ENCODE results near the gene RIC1.
A peak's percentile ranks its signal among the peaks of the same experiment; 100 is the strongest.
"Not testable (repeated sequence)": the region's sequence is repeated elsewhere in the genome, so short reads cannot be mapped to it uniquely, and the experiment has no call there.

Gene RIC1, protein sequence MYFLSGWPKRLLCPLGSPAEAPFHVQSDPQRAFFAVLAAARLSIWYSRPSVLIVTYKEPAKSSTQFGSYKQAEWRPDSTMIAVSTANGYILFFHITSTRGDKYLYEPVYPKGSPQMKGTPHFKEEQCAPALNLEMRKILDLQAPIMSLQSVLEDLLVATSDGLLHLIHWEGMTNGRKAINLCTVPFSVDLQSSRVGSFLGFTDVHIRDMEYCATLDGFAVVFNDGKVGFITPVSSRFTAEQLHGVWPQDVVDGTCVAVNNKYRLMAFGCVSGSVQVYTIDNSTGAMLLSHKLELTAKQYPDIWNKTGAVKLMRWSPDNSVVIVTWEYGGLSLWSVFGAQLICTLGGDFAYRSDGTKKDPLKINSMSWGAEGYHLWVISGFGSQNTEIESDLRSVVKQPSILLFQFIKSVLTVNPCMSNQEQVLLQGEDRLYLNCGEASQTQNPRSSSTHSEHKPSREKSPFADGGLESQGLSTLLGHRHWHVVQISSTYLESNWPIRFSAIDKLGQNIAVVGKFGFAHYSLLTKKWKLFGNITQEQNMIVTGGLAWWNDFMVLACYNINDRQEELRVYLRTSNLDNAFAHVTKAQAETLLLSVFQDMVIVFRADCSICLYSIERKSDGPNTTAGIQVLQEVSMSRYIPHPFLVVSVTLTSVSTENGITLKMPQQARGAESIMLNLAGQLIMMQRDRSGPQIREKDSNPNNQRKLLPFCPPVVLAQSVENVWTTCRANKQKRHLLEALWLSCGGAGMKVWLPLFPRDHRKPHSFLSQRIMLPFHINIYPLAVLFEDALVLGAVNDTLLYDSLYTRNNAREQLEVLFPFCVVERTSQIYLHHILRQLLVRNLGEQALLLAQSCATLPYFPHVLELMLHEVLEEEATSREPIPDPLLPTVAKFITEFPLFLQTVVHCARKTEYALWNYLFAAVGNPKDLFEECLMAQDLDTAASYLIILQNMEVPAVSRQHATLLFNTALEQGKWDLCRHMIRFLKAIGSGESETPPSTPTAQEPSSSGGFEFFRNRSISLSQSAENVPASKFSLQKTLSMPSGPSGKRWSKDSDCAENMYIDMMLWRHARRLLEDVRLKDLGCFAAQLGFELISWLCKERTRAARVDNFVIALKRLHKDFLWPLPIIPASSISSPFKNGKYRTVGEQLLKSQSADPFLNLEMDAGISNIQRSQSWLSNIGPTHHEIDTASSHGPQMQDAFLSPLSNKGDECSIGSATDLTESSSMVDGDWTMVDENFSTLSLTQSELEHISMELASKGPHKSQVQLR (N-terminal part only)

DNA sequence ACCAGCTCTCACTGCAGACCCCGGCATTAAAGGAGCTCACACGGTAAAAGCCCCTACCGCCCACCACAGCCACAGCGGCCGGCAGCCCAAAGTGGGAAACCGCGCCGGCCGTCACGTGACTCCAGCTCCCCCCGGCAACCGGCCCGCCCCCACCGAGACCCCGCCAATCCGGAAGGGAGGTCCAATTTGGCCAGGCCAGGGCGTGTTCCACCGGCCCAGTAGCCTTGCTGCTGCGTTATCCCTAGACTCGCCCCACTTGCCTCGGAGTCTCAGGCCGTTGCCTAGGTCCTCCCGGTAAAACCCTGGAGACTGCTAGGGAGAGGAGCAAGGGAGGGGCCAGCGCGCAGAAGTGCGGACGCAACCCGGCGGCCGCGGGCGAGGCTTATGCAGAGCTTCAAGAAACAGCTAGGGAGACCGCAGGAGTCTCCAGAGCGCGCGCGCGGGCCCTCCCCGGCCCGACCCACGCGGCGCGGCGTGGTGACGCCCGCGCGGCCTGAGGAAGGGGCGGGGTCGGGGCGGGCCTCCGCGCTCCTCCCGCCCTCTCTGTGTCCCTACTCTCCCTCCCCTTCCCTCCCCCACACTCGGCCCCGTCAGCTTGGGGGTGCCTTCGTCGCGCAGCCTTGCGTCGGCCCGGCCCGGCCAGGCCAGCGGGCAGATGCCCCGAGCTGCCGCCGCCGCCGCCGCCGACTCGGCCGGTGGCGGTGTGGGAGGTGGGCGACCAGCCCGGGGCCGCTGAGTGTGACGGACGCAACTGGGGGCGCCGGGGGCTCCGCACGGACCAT lies at the start of gene RIC1:
TSS of gene RIC1 (plus strand) at position 578 of the 782 bp plus-strand sequence. CDS start at position 781, 203 bp downstream.
- H3K27ac Mint-ChIP-seq: peak within 1 kb of the TSS; percentile 99
- H3K27me3 Mint-ChIP-seq: no peaks in the 10 kb centered on the region
- peak; percentile 92 for ATAC-seq
- H3K9me3 Mint-ChIP-seq: no peaks in the 10 kb centered on the region
- H3K4me3 Mint-ChIP-seq: peak within 1 kb of the TSS; percentile 97
- peaks cover 69% of the 10 kb centered on the region for H3K4me1 Mint-ChIP-seq
- peaks cover 2% of the 10 kb centered on the region for H3K36me3 Mint-ChIP-seq

DNA sequence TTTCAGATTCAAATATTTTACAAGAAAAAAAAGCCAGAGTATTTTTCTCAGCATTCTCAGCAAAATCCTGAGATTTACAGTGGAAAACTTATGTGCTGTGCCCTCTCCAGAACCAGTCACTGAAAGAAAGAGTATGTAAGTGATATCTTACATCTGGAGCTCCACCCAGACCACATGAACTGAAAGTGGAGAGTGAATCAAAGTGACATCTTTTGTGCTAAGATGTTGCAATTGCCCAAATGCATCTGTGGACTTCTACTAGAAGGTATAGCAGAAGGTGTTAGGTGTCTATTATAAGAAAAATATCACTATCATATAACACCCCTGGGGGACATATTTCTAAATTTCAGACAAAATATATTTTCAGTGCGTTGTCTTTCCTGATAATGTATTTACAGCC lies 49.0 kb upstream of the RIC1 start:
- ATAC-seq: no peak

DNA sequence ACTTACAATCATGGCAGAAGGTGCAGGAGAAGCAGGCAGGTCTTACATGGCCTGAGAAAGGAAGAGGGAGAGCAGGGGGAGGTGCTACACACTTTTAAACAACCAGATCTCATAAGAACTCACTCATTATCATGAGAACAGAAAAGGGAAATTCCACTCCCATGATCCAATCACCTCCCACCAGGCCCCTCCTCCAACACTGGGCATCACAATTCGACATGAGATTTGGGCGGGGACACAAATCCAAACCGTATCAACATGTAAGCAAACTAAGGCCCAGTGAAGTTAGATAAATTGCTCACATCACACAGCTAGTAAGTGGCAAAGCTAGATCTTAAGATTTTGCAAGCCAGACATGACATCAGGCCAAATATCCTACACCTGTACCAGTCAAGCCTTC lies 48.3 kb upstream of the RIC1 start:
- Mint-ChIP-seq H3K36me3 (peaks cover 12% of the 10 kb centered on the region), H3K4me1 (peaks cover 49% of the 10 kb centered on the region), H3K4me3 (no peak overlapping the region), H3K27ac (no peak overlapping the region), H3K27me3 (no peaks in the 10 kb centered on the region), H3K9me3 (peaks cover 5% of the 10 kb centered on the region)
- no peak for ATAC-seq

More for the DNA sequence above, 49.0 kb upstream of the RIC1 start:
- Mint-ChIP-seq H3K27ac (no peak overlapping the region), H3K27me3 (no peaks in the 10 kb centered on the region), H3K36me3 (peaks cover 17% of the 10 kb centered on the region), H3K9me3 (peaks cover 8% of the 10 kb centered on the region), H3K4me1 (peaks cover 44% of the 10 kb centered on the region), H3K4me3 (no peak overlapping the region)

DNA sequence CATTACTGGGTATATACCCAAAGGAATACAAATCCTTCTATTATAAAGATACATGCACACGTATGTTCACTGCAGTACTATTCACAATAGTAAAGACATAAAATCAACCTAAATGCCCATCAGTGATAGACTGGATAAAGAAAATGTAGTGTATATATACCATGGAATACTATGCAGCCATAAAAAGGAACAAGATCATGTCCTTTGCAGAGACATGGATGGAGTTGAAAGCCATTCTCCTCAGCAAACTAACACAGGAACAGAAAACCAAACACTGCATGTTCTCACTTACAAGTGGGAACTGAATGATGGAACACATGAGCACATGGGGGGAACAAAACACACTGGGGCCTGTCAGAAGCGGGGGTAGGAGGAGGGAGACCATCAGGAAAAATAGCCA lies 47.2 kb upstream of the RIC1 start:
- H3K4me1 Mint-ChIP-seq: peaks cover 60% of the 10 kb centered on the region

DNA sequence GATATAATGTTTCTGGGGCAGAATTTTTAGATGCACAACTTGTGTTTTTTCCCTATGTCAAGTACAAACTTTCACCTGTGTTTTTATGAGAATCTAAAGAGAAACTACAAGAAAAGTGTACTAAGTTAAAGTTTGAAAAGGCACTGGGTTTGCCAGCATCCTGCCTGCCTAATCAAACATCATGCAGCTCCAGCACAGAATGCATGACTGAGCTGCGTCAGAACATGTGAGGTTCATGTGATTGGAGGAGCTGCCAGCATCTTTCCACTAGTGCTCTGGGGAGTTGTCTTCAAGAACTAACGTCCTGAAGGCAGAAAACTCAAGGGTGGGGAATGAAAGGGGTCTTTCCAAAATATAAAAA lies 46.1 kb upstream of the RIC1 start:
- Mint-ChIP-seq H3K9me3 (peaks cover 5% of the 10 kb centered on the region), H3K4me3 (peak overlapping the region; percentile 71), H3K36me3 (peaks cover 12% of the 10 kb centered on the region), H3K4me1 (peaks cover 70% of the 10 kb centered on the region), H3K27ac (peak overlapping the region; percentile 95), H3K27me3 (no peaks in the 10 kb centered on the region)
- ATAC-seq: peak; percentile 89

More for the DNA sequence above, 47.2 kb upstream of the RIC1 start:
- H3K9me3 Mint-ChIP-seq, H3K27me3 Mint-ChIP-seq, H3K4me3 Mint-ChIP-seq, ATAC-seq: not testable (repeated sequence)
- H3K36me3 Mint-ChIP-seq: peaks cover 12% of the 10 kb centered on the region
- H3K27ac Mint-ChIP-seq: peak overlapping the region; percentile 95

DNA sequence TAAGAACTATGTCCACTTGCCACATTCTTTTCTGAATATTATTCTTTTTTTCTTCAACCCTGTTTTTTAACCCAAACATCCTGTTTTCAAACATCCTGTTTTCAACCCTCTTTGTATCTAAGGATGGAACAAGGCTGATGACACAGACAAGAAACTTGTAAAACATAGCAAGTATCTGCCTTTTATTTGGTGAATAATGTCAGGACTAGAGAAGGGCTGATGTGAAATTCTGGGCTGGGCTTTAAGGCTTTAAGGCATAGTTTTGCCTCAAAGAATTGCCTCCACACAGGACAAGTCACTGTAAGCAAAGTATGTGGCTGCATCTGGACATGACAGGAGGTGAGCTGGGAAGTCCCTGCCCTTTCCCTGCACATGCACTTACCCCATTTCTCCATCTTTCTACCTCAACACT lies 42.5 kb upstream of the RIC1 start:
- H3K4me3 Mint-ChIP-seq: no peak overlapping the region
- no peaks in the 10 kb centered on the region for H3K27me3 Mint-ChIP-seq
- H3K4me1 Mint-ChIP-seq: peaks cover 71% of the 10 kb centered on the region
- peak; percentile 48 for ATAC-seq
- H3K9me3 Mint-ChIP-seq: peaks cover 5% of the 10 kb centered on the region
- peak overlapping the region; percentile 95 for H3K27ac Mint-ChIP-seq
- H3K36me3 Mint-ChIP-seq: peaks cover 6% of the 10 kb centered on the region

DNA sequence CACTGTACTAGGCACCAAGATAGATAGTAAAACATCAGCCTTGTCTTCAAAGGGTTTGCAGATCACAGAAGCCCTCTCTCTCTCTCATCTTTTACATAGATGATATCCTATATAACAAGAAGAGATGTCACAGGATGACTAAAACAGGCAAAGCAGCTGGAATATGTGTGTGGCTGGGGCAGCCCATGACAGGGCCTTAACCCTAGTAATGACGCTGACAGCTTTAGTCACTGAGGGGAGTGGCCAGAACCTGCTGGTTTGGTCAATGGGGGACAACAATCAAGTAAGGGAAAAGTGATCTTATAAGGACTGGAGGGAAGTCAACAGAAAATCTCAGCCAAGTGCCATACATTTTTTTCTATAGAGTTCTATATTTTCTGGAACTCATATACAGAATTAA lies 41.9 kb upstream of the RIC1 start:
- H3K36me3 Mint-ChIP-seq: peaks cover 6% of the 10 kb centered on the region
- H3K27ac Mint-ChIP-seq: peak overlapping the region; percentile 95
- peaks cover 3% of the 10 kb centered on the region for H3K9me3 Mint-ChIP-seq
- H3K4me3 Mint-ChIP-seq: no peak overlapping the region
- H3K27me3 Mint-ChIP-seq: no peaks in the 10 kb centered on the region
- ATAC-seq: no peak
- peaks cover 72% of the 10 kb centered on the region for H3K4me1 Mint-ChIP-seq

DNA sequence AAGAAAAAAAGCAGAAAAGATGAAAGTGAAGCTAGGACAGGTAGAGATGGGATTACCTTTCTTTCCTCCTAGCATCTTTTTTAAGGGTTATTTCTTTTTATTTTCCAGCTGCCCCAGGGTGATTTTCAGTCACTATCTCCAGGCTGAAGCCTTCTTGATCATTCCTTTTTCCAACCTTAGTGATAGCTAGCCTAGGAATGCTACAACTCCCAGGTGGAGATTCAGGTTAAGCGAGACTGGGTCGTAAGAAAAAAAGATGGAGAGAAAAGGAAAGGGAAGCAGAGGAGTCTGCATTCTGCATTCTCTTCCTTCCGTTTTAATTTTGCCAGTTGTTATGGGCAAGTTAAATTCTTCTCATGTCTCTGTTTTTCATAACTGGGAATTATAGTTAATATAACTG lies 36.7 kb upstream of the RIC1 start:
- Mint-ChIP-seq H3K4me3 (no peak overlapping the region), H3K9me3 (no peaks in the 10 kb centered on the region), H3K27me3 (no peaks in the 10 kb centered on the region), H3K27ac (peak overlapping the region; percentile 98), H3K36me3 (no peaks in the 10 kb centered on the region), H3K4me1 (peaks cover 66% of the 10 kb centered on the region)
- no peak for ATAC-seq

DNA sequence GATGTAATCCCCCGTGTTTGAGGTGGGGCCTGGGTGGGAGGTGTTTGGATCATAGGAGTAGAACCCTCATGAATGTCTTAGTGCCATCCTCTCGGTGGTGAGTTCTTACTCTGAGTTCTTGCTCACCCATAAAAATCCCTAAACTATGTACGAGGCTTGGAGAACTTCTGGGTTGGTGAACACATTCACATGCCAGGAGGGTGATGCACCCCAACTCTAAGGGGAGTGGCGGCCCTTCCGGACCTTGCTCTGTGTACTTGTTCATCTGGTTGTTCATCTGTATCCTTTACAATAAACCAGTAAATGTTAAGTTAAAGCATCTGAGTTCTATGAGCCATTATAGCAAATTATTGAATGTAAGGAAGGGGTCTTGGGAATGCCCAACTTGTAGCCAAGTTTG lies 36.0 kb upstream of the RIC1 start:
- Mint-ChIP-seq H3K36me3 (no peaks in the 10 kb centered on the region), H3K9me3 (no peaks in the 10 kb centered on the region), H3K4me3 (no peak overlapping the region), H3K27ac (peak overlapping the region; percentile 73), H3K4me1 (peaks cover 63% of the 10 kb centered on the region), H3K27me3 (no peaks in the 10 kb centered on the region)
- ATAC-seq: no peak

DNA sequence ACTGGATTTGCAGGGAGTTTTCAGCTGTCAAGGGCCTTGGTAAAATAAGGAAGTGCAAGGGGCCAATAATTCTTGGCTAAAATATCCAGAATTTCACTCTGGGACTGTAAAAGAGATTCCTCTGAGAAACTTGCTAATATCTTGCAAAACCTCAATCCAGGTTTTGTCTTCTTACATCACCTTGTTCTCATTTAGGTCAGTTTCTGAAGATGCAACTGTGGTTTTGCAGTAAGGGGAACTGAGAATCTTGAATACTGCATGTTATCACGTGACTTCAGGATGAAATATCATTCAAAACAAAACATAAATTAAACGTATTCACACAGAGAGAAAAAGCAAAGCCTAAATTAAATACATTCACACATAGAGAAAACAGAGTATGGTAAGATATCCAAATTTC lies 35.0 kb upstream of the RIC1 start:
- peak overlapping the region; percentile 73 for H3K27ac Mint-ChIP-seq
- no peaks in the 10 kb centered on the region for H3K27me3 Mint-ChIP-seq
- ATAC-seq: peak; percentile 85
- no peaks in the 10 kb centered on the region for H3K36me3 Mint-ChIP-seq
- H3K9me3 Mint-ChIP-seq: no peaks in the 10 kb centered on the region
- peaks cover 63% of the 10 kb centered on the region for H3K4me1 Mint-ChIP-seq
- H3K4me3 Mint-ChIP-seq: peak overlapping the region; percentile 19

DNA sequence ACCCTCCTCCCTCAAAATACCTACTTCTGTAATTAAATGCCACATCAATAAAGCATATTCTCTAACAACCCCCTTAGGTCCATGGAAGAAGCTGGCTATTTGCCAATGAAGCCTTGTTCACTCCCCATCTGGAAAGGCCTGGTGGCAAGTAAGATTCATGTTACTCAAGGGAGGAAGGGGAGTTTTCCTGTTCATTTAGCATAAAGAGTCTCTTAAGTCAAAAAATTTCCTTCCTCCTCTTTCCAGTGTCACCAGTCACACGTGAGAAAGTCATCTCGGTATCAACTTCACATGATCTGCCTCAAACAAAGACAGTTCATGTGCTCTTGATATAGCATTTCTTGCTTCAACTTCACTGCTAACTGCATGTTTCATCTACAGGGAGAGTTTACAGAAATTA lies 32.7 kb upstream of the RIC1 start:
- Mint-ChIP-seq H3K27ac (peak overlapping the region; percentile 56), H3K4me3 (no peak overlapping the region), H3K4me1 (peaks cover 63% of the 10 kb centered on the region), H3K36me3 (no peaks in the 10 kb centered on the region), H3K27me3 (no peaks in the 10 kb centered on the region), H3K9me3 (no peaks in the 10 kb centered on the region)
- no peak for ATAC-seq

DNA sequence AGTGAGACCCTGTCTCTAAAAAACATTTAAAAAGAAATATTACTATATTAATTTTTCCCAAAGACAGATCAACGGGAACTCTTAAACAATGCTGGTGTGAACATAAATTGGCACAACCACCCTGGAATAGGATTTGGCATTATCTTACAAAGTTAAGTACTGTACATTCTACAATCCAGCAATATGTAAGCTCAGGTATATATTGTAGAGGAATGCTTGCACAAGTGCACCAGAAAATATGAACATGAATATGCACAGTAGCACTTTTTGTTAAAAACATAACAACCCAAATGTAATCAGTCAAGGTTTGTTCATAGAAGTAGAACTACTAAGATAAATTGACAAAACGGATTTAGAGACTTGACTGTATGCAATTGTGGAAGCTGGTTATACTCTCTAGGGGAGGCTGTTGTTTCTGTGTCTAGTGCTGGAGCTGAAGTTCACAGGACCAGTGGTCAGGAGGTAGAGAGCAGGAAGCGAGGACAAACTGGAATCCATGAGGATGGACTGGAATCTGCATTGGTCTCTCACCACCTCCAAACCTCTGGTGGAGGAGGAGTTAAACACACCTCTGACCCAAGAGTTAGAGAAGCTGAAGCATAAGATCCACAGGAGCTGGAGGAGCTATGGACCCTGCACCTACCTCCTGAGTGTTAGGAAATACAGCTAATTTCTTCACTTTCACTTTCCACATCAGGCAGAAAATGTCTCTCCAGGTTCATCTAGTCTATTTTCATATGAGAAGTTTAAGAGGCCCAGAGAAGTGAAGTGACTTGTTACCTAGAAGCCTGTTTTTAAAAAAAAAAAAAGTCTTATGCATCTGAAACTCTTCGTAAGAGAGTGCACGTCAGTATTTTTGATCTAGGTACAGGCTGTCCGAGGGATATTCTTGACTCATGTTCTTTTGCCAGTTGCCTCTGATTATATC lies 20.3 kb upstream of the RIC1 start:
- peak overlapping the region; percentile 62 for H3K27ac Mint-ChIP-seq
- no peaks in the 10 kb centered on the region for H3K36me3 Mint-ChIP-seq
- no peaks in the 10 kb centered on the region for H3K9me3 Mint-ChIP-seq
- peaks cover 16% of the 10 kb centered on the region for H3K4me1 Mint-ChIP-seq
- peak; percentile 64 for ATAC-seq
- no peaks in the 10 kb centered on the region for H3K27me3 Mint-ChIP-seq
- H3K4me3 Mint-ChIP-seq: peak overlapping the region; percentile 71

DNA sequence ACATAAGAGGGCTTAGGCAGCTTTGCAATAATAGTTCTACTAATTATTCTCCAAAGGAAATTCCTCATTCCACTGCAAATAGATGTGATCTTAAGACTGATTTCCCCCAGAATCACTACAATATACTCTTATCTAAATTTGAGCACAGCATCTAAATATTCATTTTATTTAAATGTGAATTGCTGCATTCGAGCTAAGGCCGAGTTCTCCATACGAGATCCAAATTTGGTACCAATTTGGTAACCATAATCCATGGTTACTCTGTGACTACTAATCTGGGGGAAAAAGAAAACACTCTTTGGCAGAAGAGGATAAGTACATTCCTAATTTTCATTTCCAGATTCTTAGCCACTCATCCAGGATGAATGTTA lies 19.7 kb upstream of the RIC1 start:
- no peak for ATAC-seq
- H3K27me3 Mint-ChIP-seq: no peaks in the 10 kb centered on the region
- peak overlapping the region; percentile 62 for H3K27ac Mint-ChIP-seq
- H3K9me3 Mint-ChIP-seq: no peaks in the 10 kb centered on the region
- no peaks in the 10 kb centered on the region for H3K36me3 Mint-ChIP-seq
- no peak overlapping the region for H3K4me3 Mint-ChIP-seq
- H3K4me1 Mint-ChIP-seq: peaks cover 16% of the 10 kb centered on the region

DNA sequence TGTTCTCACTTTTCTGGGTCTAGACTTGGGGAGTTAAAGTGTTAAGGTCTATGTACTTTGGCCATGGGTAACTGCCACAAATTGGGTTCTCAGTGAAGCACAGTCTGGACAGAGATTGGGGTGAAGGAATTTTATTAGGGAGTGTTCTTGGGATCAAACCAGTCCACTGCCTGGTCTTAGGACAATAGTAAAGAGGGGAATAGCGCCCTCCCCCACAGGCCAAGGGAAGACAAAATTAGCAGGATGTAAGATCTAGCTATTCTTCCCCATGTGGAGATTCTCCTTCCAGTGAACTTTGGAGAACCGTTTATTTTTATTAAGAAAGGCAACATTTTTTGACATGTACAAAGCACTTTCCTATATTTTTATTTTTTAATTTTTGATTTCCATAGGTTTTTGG lies 18.4 kb upstream of the RIC1 start:
- no peaks in the 10 kb centered on the region for H3K9me3 Mint-ChIP-seq
- H3K4me3 Mint-ChIP-seq: no peak overlapping the region
- no peaks in the 10 kb centered on the region for H3K36me3 Mint-ChIP-seq
- no peaks in the 10 kb centered on the region for H3K27me3 Mint-ChIP-seq
- no peak for ATAC-seq
- no peak overlapping the region for H3K27ac Mint-ChIP-seq
- peaks cover 25% of the 10 kb centered on the region for H3K4me1 Mint-ChIP-seq
